ENCODE results near the gene GRB2.

DNA sequence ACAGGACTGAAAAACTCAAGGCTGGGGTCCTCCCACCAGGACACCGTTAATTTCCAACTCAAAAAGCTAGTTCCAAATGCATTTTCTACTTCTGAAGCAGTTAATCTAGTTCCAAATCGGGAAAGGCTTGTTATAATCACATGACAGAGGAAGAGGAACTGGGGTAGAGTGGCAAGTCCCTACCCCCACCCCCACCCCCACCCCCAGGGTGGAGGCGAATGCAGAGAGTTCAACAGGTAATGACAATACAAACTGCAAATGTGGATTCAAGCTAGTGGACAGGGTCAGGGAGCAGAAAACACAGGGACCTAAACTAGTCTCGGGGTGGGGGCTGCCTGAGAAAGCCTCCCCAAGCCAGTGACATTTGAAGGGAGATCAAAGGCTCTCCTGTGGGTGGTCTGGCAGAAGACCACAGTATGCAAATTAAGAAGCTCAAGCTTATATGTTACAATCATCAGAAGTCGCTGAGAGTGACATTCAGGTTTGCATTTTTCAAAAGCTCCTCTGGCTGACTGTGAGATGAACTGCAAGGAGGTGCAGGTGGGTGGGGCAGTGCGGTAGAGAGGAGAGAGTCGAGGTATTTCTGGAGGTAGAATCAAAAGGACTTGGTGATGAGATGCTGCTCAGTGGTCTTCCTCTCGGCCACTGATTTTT lies 59.8 kb downstream of the GRB2 start:
- TF ChIP-seq EZH2phosphoT487 (IDR thresholded peaks at IDR 0.05; ENCODE audit: insufficient read depth, low read depth) (no peak), EZH2 (IDR thresholded peaks at IDR 0.05; ENCODE audit: insufficient read depth, poor library complexity, severe bottlenecking) (no peak)

Data from GM23248 (cell line).